ENCODE measurements around the gene SPI1.
A peak's percentile ranks its signal among the peaks of the same experiment; 100 is the strongest.

The SPI1 gene

DNA sequence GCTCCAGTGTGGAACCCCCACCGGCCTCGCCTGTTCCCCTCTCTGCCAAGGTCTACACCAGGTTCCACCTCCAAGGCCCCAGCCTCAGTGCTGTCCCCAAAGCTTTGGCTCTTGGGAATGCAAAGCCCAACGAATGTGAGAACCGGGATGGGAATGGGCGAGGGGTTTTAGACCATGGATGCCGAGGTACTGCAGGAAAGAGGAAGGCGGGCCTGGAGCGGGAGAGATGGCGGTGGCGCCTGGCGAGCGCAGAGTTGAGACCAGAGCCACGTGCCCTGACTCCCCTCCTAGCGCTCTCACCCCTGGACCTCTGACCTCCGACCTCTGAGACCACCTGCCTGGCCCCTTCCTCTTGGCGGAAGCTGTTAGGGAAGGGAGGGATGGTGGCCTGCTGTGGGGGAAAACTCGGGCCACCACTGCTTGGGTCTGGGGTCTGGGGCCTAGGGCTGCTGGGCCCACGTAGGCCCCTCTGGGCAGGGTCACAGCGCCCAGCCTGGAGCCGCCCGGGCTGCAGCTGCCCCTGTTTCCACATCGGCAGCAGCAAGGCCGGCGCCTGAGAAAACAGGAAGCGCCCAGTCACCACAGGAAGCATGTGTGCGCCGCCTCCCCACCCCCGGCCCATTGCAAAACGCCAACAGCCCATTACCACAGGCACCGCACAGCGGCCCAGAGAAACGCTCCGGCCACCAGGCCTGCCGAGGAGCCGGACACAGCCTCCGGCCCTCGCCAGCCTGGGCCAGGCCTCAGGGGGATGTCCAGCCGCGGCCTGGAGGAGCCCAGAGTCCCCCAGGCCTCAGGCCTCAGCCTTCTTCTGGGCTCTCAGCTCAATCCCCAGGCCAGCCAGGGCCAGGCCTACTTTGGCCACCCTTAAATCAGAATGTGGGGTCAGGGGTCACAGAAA lies 16.2 kb upstream of the SPI1 start:
- Histone ChIP-seq H3K27me3 (ENCODE audit: control insufficient read depth, low read length) (no peaks in the 10 kb centered on the region), H3K9me2 (replicated peaks; ENCODE audit: control insufficient read depth, low read length) (no peaks in the 10 kb centered on the region), H3K9me3 (ENCODE audit: control insufficient read depth, insufficient read depth, low read length) (no peaks in the 10 kb centered on the region)

GRCh38 chr11:47394050-47394321 lies 15.6 kb upstream of the SPI1 start:
- Histone ChIP-seq H3K4me2 (ENCODE audit: low read length) (peak overlapping the region; percentile 90), H3K27ac (ENCODE audit: low read depth, low read length) (peak overlapping the region; percentile 83)

More for the DNA sequence above, 16.2 kb upstream of the SPI1 start:
- H4K20me1 ChIP-seq (ENCODE audit: control insufficient read depth, insufficient read depth, low read depth, low read length) = no peaks in the 10 kb centered on the region
- H3K36me3 ChIP-seq (ENCODE audit: control insufficient read depth, low read length) = no peaks in the 10 kb centered on the region
- peaks cover 79% of the 10 kb centered on the region for H3K4me1 ChIP-seq (ENCODE audit: control insufficient read depth, low read length)
- peak overlapping the region; percentile 72 for H3K4me3 ChIP-seq (ENCODE audit: low read length)
- peak overlapping the region; percentile 90 for H3K4me2 ChIP-seq (ENCODE audit: low read length)
- H3K27ac ChIP-seq (ENCODE audit: low read depth, low read length) = peak overlapping the region; percentile 83
- no peaks in the 10 kb centered on the region for H3K79me2 ChIP-seq (ENCODE audit: control insufficient read depth, low read length)
- H3F3A ChIP-seq (ENCODE audit: control insufficient read depth, insufficient read depth) = peaks cover 10% of the 10 kb centered on the region
- TF ChIP-seq EZH2phosphoT487 (IDR thresholded peaks at IDR 0.05; ENCODE audit: borderline replicate concordance, low read length) = no peak
- TF ChIP-seq, protein P1, sequence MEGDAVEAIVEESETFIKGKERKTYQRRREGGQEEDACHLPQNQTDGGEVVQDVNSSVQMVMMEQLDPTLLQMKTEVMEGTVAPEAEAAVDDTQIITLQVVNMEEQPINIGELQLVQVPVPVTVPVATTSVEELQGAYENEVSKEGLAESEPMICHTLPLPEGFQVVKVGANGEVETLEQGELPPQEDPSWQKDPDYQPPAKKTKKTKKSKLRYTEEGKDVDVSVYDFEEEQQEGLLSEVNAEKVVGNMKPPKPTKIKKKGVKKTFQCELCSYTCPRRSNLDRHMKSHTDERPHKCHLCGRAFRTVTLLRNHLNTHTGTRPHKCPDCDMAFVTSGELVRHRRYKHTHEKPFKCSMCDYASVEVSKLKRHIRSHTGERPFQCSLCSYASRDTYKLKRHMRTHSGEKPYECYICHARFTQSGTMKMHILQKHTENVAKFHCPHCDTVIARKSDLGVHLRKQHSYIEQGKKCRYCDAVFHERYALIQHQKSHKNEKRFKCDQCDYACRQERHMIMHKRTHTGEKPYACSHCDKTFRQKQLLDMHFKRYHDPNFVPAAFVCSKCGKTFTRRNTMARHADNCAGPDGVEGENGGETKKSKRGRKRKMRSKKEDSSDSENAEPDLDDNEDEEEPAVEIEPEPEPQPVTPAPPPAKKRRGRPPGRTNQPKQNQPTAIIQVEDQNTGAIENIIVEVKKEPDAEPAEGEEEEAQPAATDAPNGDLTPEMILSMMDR (IDR thresholded peaks at IDR 0.05; ENCODE audit: low read depth, low read length, poor library complexity, severe bottlenecking) = no peak

GRCh38 chr11:47393163-47394049 lies 15.1 kb upstream of the SPI1 start:
- H3F3A ChIP-seq (ENCODE audit: control insufficient read depth, insufficient read depth) = peaks cover 2% of the 10 kb centered on the region; the same call in 1 of the 2 replicates
- peak overlapping the region; percentile 20; the same call in 1 of the 2 replicates for H3K27ac ChIP-seq (ENCODE audit: low read depth, low read length)
- peak overlapping the region; percentile 72 for H3K4me3 ChIP-seq (ENCODE audit: low read length)
- H3K9me2 ChIP-seq (replicated peaks; ENCODE audit: control insufficient read depth, low read length) = no peaks in the 10 kb centered on the region
- peaks cover 68% of the 10 kb centered on the region for H3K4me1 ChIP-seq (ENCODE audit: control insufficient read depth, low read length)
- H3K27me3 ChIP-seq (ENCODE audit: control insufficient read depth, low read length) = no peaks in the 10 kb centered on the region
- no peaks in the 10 kb centered on the region for H3K79me2 ChIP-seq (ENCODE audit: control insufficient read depth, low read length)
- H4K20me1 ChIP-seq (ENCODE audit: control insufficient read depth, insufficient read depth, low read depth, low read length) = no peaks in the 10 kb centered on the region
- H3K4me2 ChIP-seq (ENCODE audit: low read length) = peak overlapping the region; percentile 90
- H3K36me3 ChIP-seq (ENCODE audit: control insufficient read depth, low read length) = no peaks in the 10 kb centered on the region
- TF ChIP-seq, protein P1 (IDR thresholded peaks at IDR 0.05; ENCODE audit: low read depth, low read length, poor library complexity, severe bottlenecking) = no peak
- no peak for TF ChIP-seq EZH2phosphoT487 (IDR thresholded peaks at IDR 0.05; ENCODE audit: borderline replicate concordance, low read length)
- H3K9me3 ChIP-seq (ENCODE audit: control insufficient read depth, insufficient read depth, low read length) = no peaks in the 10 kb centered on the region

More at GRCh38 chr11:47394050-47394321, 15.6 kb upstream of the SPI1 start:
- Histone ChIP-seq H3K9me2 (replicated peaks; ENCODE audit: control insufficient read depth, low read length) (no peaks in the 10 kb centered on the region), H3K9me3 (ENCODE audit: control insufficient read depth, insufficient read depth, low read length) (no peaks in the 10 kb centered on the region), H3F3A (ENCODE audit: control insufficient read depth, insufficient read depth) (peaks cover 6% of the 10 kb centered on the region), H4K20me1 (ENCODE audit: control insufficient read depth, insufficient read depth, low read depth, low read length) (no peaks in the 10 kb centered on the region), H3K27me3 (ENCODE audit: control insufficient read depth, low read length) (no peaks in the 10 kb centered on the region), H3K79me2 (ENCODE audit: control insufficient read depth, low read length) (no peaks in the 10 kb centered on the region), H3K4me1 (ENCODE audit: control insufficient read depth, low read length) (peaks cover 74% of the 10 kb centered on the region), H3K4me3 (ENCODE audit: low read length) (peak overlapping the region; percentile 72), H3K36me3 (ENCODE audit: control insufficient read depth, low read length) (no peaks in the 10 kb centered on the region)
- TF ChIP-seq, protein P1 (IDR thresholded peaks at IDR 0.05; ENCODE audit: low read depth, low read length, poor library complexity, severe bottlenecking) = no peak
- no peak for TF ChIP-seq EZH2phosphoT487 (IDR thresholded peaks at IDR 0.05; ENCODE audit: borderline replicate concordance, low read length)

Measured in DOHH2 (cell line).